Endothelial cell of umbilical vein (primary cell): ENCODE data around the gene IGSF22. TPM values are rescaled to one million over a fixed set of nuclear protein-coding genes. Genes with fewer than 3 reads are reported as not detected.

Experiments
- BruUV-seq: library from RNA; stranded (reverse); fragments of 400-500 nt; replicated peaks from 2 replicates; lab custom pipeline; 2021; lab: Mats Ljungman, UMichigan
- CTCF ChIA-PET: fragments of 300-600, 350-600 bp; sonication (Branson Sonifier 250); formaldehyde crosslinking; loops from one replicate; lab custom pipeline; 2021; ENCODE audit warnings: antibody characterized with exemption, inconsistent platforms; lab: Charles Lee
- POLR2A ChIA-PET: fragments of 300-600, 350-600 bp; sonication (Branson Sonifier 250); formaldehyde crosslinking; loops from one replicate; lab custom pipeline; 2021; ENCODE audit warnings: antibody characterized with exemption, inconsistent platforms; lab: Charles Lee
- DNase-seq: peaks from one replicate; pipeline ENCODE4 v3.0.0-alpha.2; 2011; ENCODE audit warnings: low read depth, low spot score
- FAIRE-seq: peaks from 2 replicates; lab custom pipeline; 2011; peaks lifted over from hg19 to GRCh38; lab: Jason Lieb, UNC
- H2AFZ ChIP-seq: 2 replicates; pipeline ENCODE4 v1.6.0; 2012; ENCODE audit warnings: low read depth, low read length, control low read depth, inconsistent platforms
- H3K27ac ChIP-seq: 2 replicates; pipeline ENCODE4 v1.5.1; 2011; ENCODE audit warnings: low read depth, mild to moderate bottlenecking, control low read depth, low read length, moderate library complexity; ENCODE audit not compliant: insufficient read depth
- H3K27me3 ChIP-seq, 2 experiments: 2 replicates each; pipeline versions ENCODE4 v1.6.0 to v1.6.1; 2011; ENCODE audit warnings: low read length in 2 of 2, mixed read lengths in 1 of 2; ENCODE audit not compliant: control insufficient read depth in 2 of 2, insufficient read depth in 2 of 2
- H3K36me3 ChIP-seq, 2 experiments: 2 replicates in 1 of 2; 3 replicates in 1 of 2; pipeline ENCODE4 v1.5.1; 2011; ENCODE audit warnings: low read length in 2 of 2, mild to moderate bottlenecking in 1 of 2, moderate library complexity in 1 of 2; ENCODE audit not compliant: control insufficient read depth in 2 of 2, insufficient read depth in 2 of 2; ENCODE audit errors: extremely low read depth in 1 of 2
- H3K4me1 ChIP-seq: 3 replicates; pipeline ENCODE4 v1.5.1; 2011; ENCODE audit warnings: mild to moderate bottlenecking, low read length; ENCODE audit not compliant: control insufficient read depth, insufficient read depth; ENCODE audit errors: extremely low read depth
- H3K4me2 ChIP-seq: 2 replicates; pipeline ENCODE4 v1.6.1; 2011; ENCODE audit warnings: low read length, control low read depth, mixed read lengths; ENCODE audit not compliant: insufficient read depth
- H3K4me3 ChIP-seq, 3 experiments: fragments of 200-600 bp in 1 of 3; sonication (generic), shearing (Covaris generic) in 1 of 3; replicated peaks in 1 of 3; 2 replicates each; pipeline ENCODE4 v1.5.1; 2011 to 2016; ENCODE audit warnings: control low read depth in 3 of 3, low read length in 3 of 3, mild to moderate bottlenecking in 2 of 3, inconsistent platforms in 1 of 3, low read depth in 1 of 3, moderate library complexity in 1 of 3; ENCODE audit not compliant: insufficient read depth in 1 of 3
- H3K79me2 ChIP-seq: 2 replicates; pipeline ENCODE4 v1.6.0; 2012; ENCODE audit warnings: low read length, inconsistent platforms; ENCODE audit not compliant: control insufficient read depth, insufficient read depth
- H3K9ac ChIP-seq: replicated peaks from 2 replicates; pipeline ENCODE3; 2011; ENCODE audit warnings: low read length, control low read depth; ENCODE audit not compliant: insufficient read depth; ENCODE audit errors: extremely low read depth
- H3K9me1 ChIP-seq: replicated peaks from 3 replicates; pipeline ENCODE4 v1.6.0; 2011; ENCODE audit warnings: mild to moderate bottlenecking, low read length; ENCODE audit not compliant: control insufficient read depth, insufficient read depth; ENCODE audit errors: extremely low read depth
- H3K9me3 ChIP-seq: replicated peaks from 2 replicates; pipeline ENCODE4 v1.5.1; 2012; ENCODE audit warnings: low read length, inconsistent platforms; ENCODE audit not compliant: control insufficient read depth, insufficient read depth
- H4K20me1 ChIP-seq: replicated peaks from 2 replicates; pipeline ENCODE3; 2011; ENCODE audit warnings: mild to moderate bottlenecking, low read length; ENCODE audit not compliant: control insufficient read depth, insufficient read depth; ENCODE audit errors: extremely low read depth
- EZH2 ChIP-seq: IDR thresholded peaks from 2 replicates; pipeline ENCODE4 v1.6.1; 2012; ENCODE audit warnings: borderline replicate concordance, low read depth, mild to moderate bottlenecking, moderate library complexity, low read length, inconsistent platforms; ENCODE audit not compliant: severe bottlenecking
- FOS ChIP-seq: IDR thresholded peaks from 2 replicates; pipeline ENCODE4 v1.6.1; 2011; ENCODE audit warnings: mild to moderate bottlenecking, low read length, moderate library complexity, borderline replicate concordance; ENCODE audit not compliant: insufficient read depth
- GATA2 ChIP-seq: IDR thresholded peaks from 2 replicates; pipeline ENCODE4 v1.7.0; 2011; ENCODE audit warnings: low read depth, mild to moderate bottlenecking, moderate library complexity, mixed read lengths, low read length; ENCODE audit not compliant: insufficient read length, insufficient read depth
- JUN ChIP-seq: IDR thresholded peaks from 2 replicates; pipeline ENCODE4 v1.6.1; 2011; ENCODE audit warnings: borderline replicate concordance, low read depth; ENCODE audit not compliant: insufficient read length, insufficient read depth
- MYC ChIP-seq: IDR thresholded peaks from one replicate; pipeline ENCODE4 v1.6.1; 2011; ENCODE audit warnings: mild to moderate bottlenecking, low read depth, low read length
- POLR2A ChIP-seq: IDR thresholded peaks from 2 replicates; pipeline ENCODE4 v1.6.1; 2012; ENCODE audit warnings: low read depth, mild to moderate bottlenecking, control low read depth, low read length
- POLR2AphosphoS5 ChIP-seq: IDR thresholded peaks from 2 replicates; pipeline ENCODE4 v1.6.1; 2012; ENCODE audit warnings: low read depth, mild to moderate bottlenecking, control low read depth, low read length, moderate library complexity; ENCODE audit not compliant: insufficient read depth
- dilution Hi-C: fragments of 300-500 bp; cut with MboI; formaldehyde crosslinking; loops from one replicate; pipeline ENCODE4 v1.15.0; 2019; ENCODE audit warnings: low sequenced_read_pairs; ENCODE audit not compliant: extremely low pct_ligation_motif_present
- intact Hi-C: fragments of 100-400 bp; cut with micrococcal nuclease; formaldehyde crosslinking; loops from one replicate; pipeline ENCODE4 v1.10.0; 2022
- polyA plus RNA-seq, 4 experiments: library from polyadenylated mRNA; depleted of rRNA in 3 of 4; stranded (reverse) in 3 of 4; unstranded in 1 of 4; fragments of >200 nt; gene quantifications; 2 replicates each; pipeline versions ENCODE4 v1.2.1 to v1.2.3, GENCODE V29; 2011 to 2012; ENCODE audit warnings: missing spikeins in 1 of 4
- total RNA-seq: library from RNA; stranded (reverse); gene quantifications from 2 replicates; pipeline ENCODE4 v1.2.3, GENCODE V29; 2021
- TF ChIP-seq, protein P1 (sequence below): IDR thresholded peaks from 2 replicates; pipeline ENCODE4 v1.6.1; 2011; ENCODE audit not compliant: insufficient read depth, insufficient read length
- TF ChIP-seq, protein P2 (sequence below), 2 donors: IDR thresholded peaks; 1 replicate in 1 of 2; 2 replicates in 1 of 2; pipeline ENCODE4 v1.5.1; 2011; ENCODE audit warnings: low read length in 2 of 2, mild to moderate bottlenecking in 2 of 2, moderate library complexity in 2 of 2, control low read depth in 1 of 2, inconsistent platforms in 1 of 2, low read depth in 1 of 2; ENCODE audit not compliant: insufficient read depth in 1 of 2; ENCODE audit errors: extremely low read depth in 1 of 2

IGSF22 gene
- total and polyA plus RNA-seq, 2 donors (not counting 3 experiments of a cell fraction or from before 2014, with no cell fraction given), result not detected

DNA sequence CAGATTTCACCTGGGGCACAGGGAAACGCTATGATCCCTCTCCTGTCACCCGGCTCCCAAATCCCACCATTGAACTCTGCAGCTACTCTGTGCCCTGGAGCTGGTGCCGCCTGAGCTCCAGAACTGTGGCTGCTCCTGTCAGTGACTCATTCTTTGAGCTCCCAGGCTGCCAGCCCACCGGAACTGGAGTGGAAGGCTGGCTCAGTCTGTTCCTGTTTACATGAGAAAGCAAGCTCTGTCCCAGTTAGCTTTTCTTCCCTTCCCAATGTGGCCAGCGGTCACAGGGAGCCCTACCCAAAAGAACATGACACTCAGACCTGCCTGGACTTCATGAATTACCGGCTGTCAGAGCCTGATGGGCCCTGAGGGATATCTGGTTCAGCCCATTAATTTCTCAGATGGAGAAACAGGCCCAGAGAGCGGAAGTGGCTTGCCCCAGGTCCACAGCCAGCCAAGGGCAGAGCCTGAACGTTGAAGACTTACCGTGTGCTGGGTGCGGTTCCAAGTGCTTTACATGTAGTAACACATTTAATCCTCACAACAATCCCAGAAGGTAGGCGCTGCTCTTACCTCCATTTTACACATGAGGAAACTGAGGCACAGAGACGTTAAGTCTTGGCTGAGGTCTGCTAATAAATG lies 23.8 kb upstream of the IGSF22 start:
- ChIA-PET CTCF (interaction anchor here (0.8 to 2.5 kb wide), 10 partner anchors 8 to 28 kb away, joined by 3 to 29 read pairs (median 6); no protein-coding TSS in a partner anchor), POLR2A (no interaction called here)
- Histone ChIP-seq H3K4me2 (peak overlapping the region; percentile 20), H3K36me3 (no peaks in the 10 kb centered on the region), H3K9ac (no peak overlapping the region), H3K27ac (peak overlapping the region; percentile 55), H3K27me3 (no peaks in the 10 kb centered on the region), H3K4me3 (no peak overlapping the region), H3K4me1 (peaks cover 12% of the 10 kb centered on the region), H3K9me3 (no peaks in the 10 kb centered on the region), H3K9me1 (no peaks in the 10 kb centered on the region), H3K79me2 (no peaks in the 10 kb centered on the region), H4K20me1 (no peaks in the 10 kb centered on the region), H2AFZ (peak overlapping the region; percentile 83)
- BruUV-seq, result TSS peak; percentile 98
- peak; percentile 99 for FAIRE-seq
- TF ChIP-seq, protein P1, sequence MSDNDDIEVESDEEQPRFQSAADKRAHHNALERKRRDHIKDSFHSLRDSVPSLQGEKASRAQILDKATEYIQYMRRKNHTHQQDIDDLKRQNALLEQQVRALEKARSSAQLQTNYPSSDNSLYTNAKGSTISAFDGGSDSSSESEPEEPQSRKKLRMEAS, result no peak
- no peak for TF ChIP-seq MYC
- no peak for TF ChIP-seq EZH2
- peak; percentile 69 for TF ChIP-seq POLR2AphosphoS5
- peak; percentile 28 for TF ChIP-seq POLR2A
- TF ChIP-seq FOS, result peak; percentile 96
- TF ChIP-seq, protein P2, sequence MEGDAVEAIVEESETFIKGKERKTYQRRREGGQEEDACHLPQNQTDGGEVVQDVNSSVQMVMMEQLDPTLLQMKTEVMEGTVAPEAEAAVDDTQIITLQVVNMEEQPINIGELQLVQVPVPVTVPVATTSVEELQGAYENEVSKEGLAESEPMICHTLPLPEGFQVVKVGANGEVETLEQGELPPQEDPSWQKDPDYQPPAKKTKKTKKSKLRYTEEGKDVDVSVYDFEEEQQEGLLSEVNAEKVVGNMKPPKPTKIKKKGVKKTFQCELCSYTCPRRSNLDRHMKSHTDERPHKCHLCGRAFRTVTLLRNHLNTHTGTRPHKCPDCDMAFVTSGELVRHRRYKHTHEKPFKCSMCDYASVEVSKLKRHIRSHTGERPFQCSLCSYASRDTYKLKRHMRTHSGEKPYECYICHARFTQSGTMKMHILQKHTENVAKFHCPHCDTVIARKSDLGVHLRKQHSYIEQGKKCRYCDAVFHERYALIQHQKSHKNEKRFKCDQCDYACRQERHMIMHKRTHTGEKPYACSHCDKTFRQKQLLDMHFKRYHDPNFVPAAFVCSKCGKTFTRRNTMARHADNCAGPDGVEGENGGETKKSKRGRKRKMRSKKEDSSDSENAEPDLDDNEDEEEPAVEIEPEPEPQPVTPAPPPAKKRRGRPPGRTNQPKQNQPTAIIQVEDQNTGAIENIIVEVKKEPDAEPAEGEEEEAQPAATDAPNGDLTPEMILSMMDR (IDR thresholded peaks at IDR 0.05; ENCODE audit: extremely low read depth in 1 of 2, insufficient read depth in 1 of 2, low read depth in 1 of 2, low read length in 2 of 2), result no peak
- TF ChIP-seq JUN, result peak; percentile 68
- TF ChIP-seq GATA2, result no peak
- intact Hi-C loops (loop anchor here (1.0 kb wide), 2 partner anchors 15 to 51 kb away; partner anchors contain the start of gene TMEM86A), dilution Hi-C loops (no loop called here)
- DNase-seq, result peak; percentile 84
